HEK293 (cell line): ENCODE data around the gene PRRC2B.

Experiments
- CTCF ChIA-PET: fragments of 350-600 bp; formaldehyde crosslinking; extraction: SDS; loops from one replicate; lab custom pipeline; 2021; ENCODE audit warnings: antibody characterized with exemption; lab: Yijun Ruan, JAX
- POLR2A ChIA-PET: fragments of 300-600 bp; formaldehyde crosslinking; extraction: SDS; loops from one replicate; lab custom pipeline; 2020; ENCODE audit warnings: antibody characterized with exemption, inconsistent platforms; lab: Yijun Ruan, JAX
- H3K27ac ChIP-seq: fragments of 200-500 bp; sonication (Bioruptor generic); 2 replicates; pipeline ENCODE4 v1.5.1; 2014; ENCODE audit warnings: low read depth, low read length, control low read depth, inconsistent platforms; ENCODE audit errors: extremely low read depth
- H3K36me3 ChIP-seq, 2 experiments: fragments of 200-500 bp in 1 of 2; sonication (Bioruptor generic) in 1 of 2; 1 replicate in 1 of 2; 2 replicates in 1 of 2; pipeline ENCODE4 v1.5.1; 2014 to 2017; ENCODE audit warnings: inconsistent platforms in 2 of 2, low read length in 2 of 2; ENCODE audit not compliant: control insufficient read depth in 2 of 2, insufficient read depth in 1 of 2
- H3K4me1 ChIP-seq: fragments of 200-500 bp; sonication (Bioruptor generic); 2 replicates; pipeline ENCODE4 v1.5.1; 2014; ENCODE audit warnings: mild to moderate bottlenecking, low read length, inconsistent platforms; ENCODE audit not compliant: control insufficient read depth, insufficient read depth
- H3K4me3 ChIP-seq: 2 replicates; pipeline ENCODE4 v1.5.1; 2011; ENCODE audit warnings: low read depth, mild to moderate bottlenecking, control low read depth, low read length, moderate library complexity
- H3K9me3 ChIP-seq: fragments of 200-500 bp; sonication (Bioruptor generic); 2 replicates; pipeline ENCODE4 v1.5.1; 2014; ENCODE audit warnings: low read depth, low read length, inconsistent platforms; ENCODE audit not compliant: control insufficient read depth, insufficient read depth
- IKZF3 ChIP-seq: fragments of 450-650 bp; IDR thresholded peaks from 2 replicates; pipeline ENCODE4 v1.5.0; 2018; ENCODE audit warnings: missing biosample characterization, mild to moderate bottlenecking, missing genetic modification characterization, moderate library complexity
- PRDM1 ChIP-seq: fragments of 450-650 bp; formaldehyde crosslinking; IDR thresholded peaks from 2 replicates; pipeline ENCODE4; 2016; ENCODE audit warnings: missing biosample characterization, missing genetic modification characterization
- SCRT2 ChIP-seq: fragments of 450-650 bp; formaldehyde crosslinking; IDR thresholded peaks from 2 replicates; pipeline ENCODE4 v1.5.1; 2016; ENCODE audit warnings: missing biosample characterization, missing genetic modification characterization
- TCF7L2 ChIP-seq: IDR thresholded peaks from 2 replicates; pipeline ENCODE4 v1.6.1; 2011; ENCODE audit warnings: low read depth, mild to moderate bottlenecking, inconsistent platforms, low read length, moderate library complexity, borderline replicate concordance
- TSHZ1 ChIP-seq: fragments of 450-650 bp; formaldehyde crosslinking; IDR thresholded peaks from 2 replicates; pipeline ENCODE4 v1.5.1; 2016; ENCODE audit warnings: missing biosample characterization, missing genetic modification characterization, borderline replicate concordance
- ZBTB17 ChIP-seq: fragments of 450-650 bp; formaldehyde crosslinking; IDR thresholded peaks from 2 replicates; pipeline ENCODE4 v1.5.1; 2016; ENCODE audit warnings: missing biosample characterization, missing genetic modification characterization
- ZBTB21 ChIP-seq: fragments of 450-650 bp; formaldehyde crosslinking; IDR thresholded peaks from 2 replicates; pipeline ENCODE4 v1.5.1; 2017; ENCODE audit warnings: missing biosample characterization, missing genetic modification characterization
- ZIC2 ChIP-seq: fragments of 450-650 bp; formaldehyde crosslinking; IDR thresholded peaks from 2 replicates; pipeline ENCODE4 v1.5.1; 2016; ENCODE audit warnings: missing biosample characterization, missing genetic modification characterization
- ZNF121 ChIP-seq: fragments of 450-650 bp; formaldehyde crosslinking; IDR thresholded peaks from 2 replicates; pipeline ENCODE4 v1.5.1; 2016; ENCODE audit warnings: missing biosample characterization, missing genetic modification characterization
- ZNF133 ChIP-seq: fragments of 450-650 bp; formaldehyde crosslinking; IDR thresholded peaks from 2 replicates; pipeline ENCODE4 v1.5.1; 2016; ENCODE audit warnings: missing biosample characterization, missing genetic modification characterization
- ZNF138 ChIP-seq: fragments of 450-650 bp; formaldehyde crosslinking; IDR thresholded peaks from 2 replicates; pipeline ENCODE4 v1.5.1; 2016; ENCODE audit warnings: missing biosample characterization, missing genetic modification characterization, borderline replicate concordance
- ZNF311 ChIP-seq: fragments of 450-650 bp; formaldehyde crosslinking; IDR thresholded peaks from 2 replicates; pipeline ENCODE4 v1.5.1; 2017; ENCODE audit warnings: missing biosample characterization, missing genetic modification characterization, borderline replicate concordance
- ZNF449 ChIP-seq: fragments of 450-650 bp; formaldehyde crosslinking; IDR thresholded peaks from 2 replicates; pipeline ENCODE4 v1.5.1; 2017; ENCODE audit warnings: missing biosample characterization, mild to moderate bottlenecking, missing genetic modification characterization, moderate library complexity
- ZNF514 ChIP-seq: fragments of 450-650 bp; formaldehyde crosslinking; IDR thresholded peaks from 2 replicates; pipeline ENCODE4 v1.5.1; 2016; ENCODE audit warnings: missing biosample characterization, missing genetic modification characterization
- ZNF555 ChIP-seq: fragments of 450-650 bp; formaldehyde crosslinking; conservative IDR thresholded peaks from 2 replicates; pipeline ENCODE4 v1.5.1; 2017; ENCODE audit warnings: missing biosample characterization, mild to moderate bottlenecking, missing genetic modification characterization, inconsistent platforms
- ZNF571 ChIP-seq: fragments of 450-650 bp; formaldehyde crosslinking; IDR thresholded peaks from 2 replicates; pipeline ENCODE4 v1.5.0; 2017; ENCODE audit warnings: missing biosample characterization, missing genetic modification characterization
- ZNF600 ChIP-seq: fragments of 450-650 bp; formaldehyde crosslinking; IDR thresholded peaks from 2 replicates; pipeline ENCODE4 v1.5.1; 2016; ENCODE audit warnings: missing biosample characterization, missing genetic modification characterization
- ZNF704 ChIP-seq: fragments of 450-650 bp; formaldehyde crosslinking; IDR thresholded peaks from 2 replicates; pipeline ENCODE4 v1.5.1; 2016; ENCODE audit warnings: missing biosample characterization, missing genetic modification characterization
- ZNF707 ChIP-seq: fragments of 450-650 bp; formaldehyde crosslinking; IDR thresholded peaks from 2 replicates; pipeline ENCODE4 v1.5.1; 2016; ENCODE audit warnings: missing biosample characterization, missing genetic modification characterization
- ZNF747 ChIP-seq: fragments of 450-650 bp; formaldehyde crosslinking; IDR thresholded peaks from 2 replicates; pipeline ENCODE4 v1.5.1; 2016; ENCODE audit warnings: missing biosample characterization, missing genetic modification characterization
- ZNF76 ChIP-seq: fragments of 450-650 bp; formaldehyde crosslinking; IDR thresholded peaks from 2 replicates; pipeline ENCODE4; 2016; ENCODE audit warnings: low read depth, missing biosample characterization, missing genetic modification characterization, borderline replicate concordance
- ZSCAN16 ChIP-seq: fragments of 450-650 bp; formaldehyde crosslinking; IDR thresholded peaks from 2 replicates; pipeline ENCODE4 v1.5.1; 2016; ENCODE audit warnings: missing biosample characterization, missing genetic modification characterization
- TF ChIP-seq, protein P1 (sequence below): fragments of 450-650 bp; formaldehyde crosslinking; IDR thresholded peaks from 2 replicates; pipeline ENCODE4 v1.5.1; 2016; ENCODE audit warnings: missing biosample characterization, missing genetic modification characterization
- TF ChIP-seq, protein P2 (sequence below): fragments of 450-650 bp; formaldehyde crosslinking; IDR thresholded peaks from 2 replicates; pipeline ENCODE4 v1.5.1; 2017; ENCODE audit warnings: missing biosample characterization, missing genetic modification characterization

The PRRC2B gene

GRCh38 chr9:131402073-131402472 lies 8.2 kb downstream of the PRRC2B start (continued):
- TF ChIP-seq ZNF449 (tag by site-specific recombination) (peak; percentile 62; the same call in 1 of the 2 replicates), ZSCAN16 (peak; percentile 12; the same call in 1 of the 2 replicates), PRDM1 (tag by site-specific recombination) (peak; percentile 89)

GRCh38 chr9:131402738-131403492 lies 9.0 kb downstream of the PRRC2B start:
- CTCF ChIA-PET: interaction anchor here (0.6 to 1.2 kb wide), 4 partner anchors 14 to 306 kb away, joined by 3 to 4 read pairs (median 4); no protein-coding TSS in a partner anchor
- Histone ChIP-seq H3K27ac (peak overlapping the region; percentile 53), H3K4me3 (peak overlapping the region; percentile 9; the same call in 1 of the 2 replicates), H3K36me3 (peaks cover 0 to 7% of the 10 kb centered on the region in 2 experiments; a peak in 2 of 3 replicates), H3K9me3 (no peaks in the 10 kb centered on the region), H3K4me1 (peaks cover 49% of the 10 kb centered on the region)
- POLR2A ChIA-PET: interaction anchor here (0.7 to 1.1 kb wide), 4 partner anchors 10 to 100 kb away, joined by 3 read pairs; no protein-coding TSS in a partner anchor
- TF ChIP-seq, protein P1, sequence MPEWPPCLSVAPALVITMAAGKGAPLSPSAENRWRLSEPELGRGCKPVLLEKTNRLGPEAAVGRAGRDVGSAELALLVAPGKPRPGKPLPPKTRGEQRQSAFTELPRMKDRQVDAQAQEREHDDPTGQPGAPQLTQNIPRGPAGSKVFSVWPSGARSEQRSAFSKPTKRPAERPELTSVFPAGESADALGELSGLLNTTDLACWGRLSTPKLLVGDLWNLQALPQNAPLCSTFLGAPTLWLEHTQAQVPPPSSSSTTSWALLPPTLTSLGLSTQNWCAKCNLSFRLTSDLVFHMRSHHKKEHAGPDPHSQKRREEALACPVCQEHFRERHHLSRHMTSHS (tag by site-specific recombination): no peak
- TF ChIP-seq IKZF3 (tag by site-specific recombination): peak; percentile 86
- TF ChIP-seq ZBTB21 (tag by site-specific recombination): 0 out of 2 replicates have a peak, but pooled peaks have one; percentile 29
- no peak for TF ChIP-seq ZNF138 (tag by site-specific recombination)
- TF ChIP-seq, protein P2, sequence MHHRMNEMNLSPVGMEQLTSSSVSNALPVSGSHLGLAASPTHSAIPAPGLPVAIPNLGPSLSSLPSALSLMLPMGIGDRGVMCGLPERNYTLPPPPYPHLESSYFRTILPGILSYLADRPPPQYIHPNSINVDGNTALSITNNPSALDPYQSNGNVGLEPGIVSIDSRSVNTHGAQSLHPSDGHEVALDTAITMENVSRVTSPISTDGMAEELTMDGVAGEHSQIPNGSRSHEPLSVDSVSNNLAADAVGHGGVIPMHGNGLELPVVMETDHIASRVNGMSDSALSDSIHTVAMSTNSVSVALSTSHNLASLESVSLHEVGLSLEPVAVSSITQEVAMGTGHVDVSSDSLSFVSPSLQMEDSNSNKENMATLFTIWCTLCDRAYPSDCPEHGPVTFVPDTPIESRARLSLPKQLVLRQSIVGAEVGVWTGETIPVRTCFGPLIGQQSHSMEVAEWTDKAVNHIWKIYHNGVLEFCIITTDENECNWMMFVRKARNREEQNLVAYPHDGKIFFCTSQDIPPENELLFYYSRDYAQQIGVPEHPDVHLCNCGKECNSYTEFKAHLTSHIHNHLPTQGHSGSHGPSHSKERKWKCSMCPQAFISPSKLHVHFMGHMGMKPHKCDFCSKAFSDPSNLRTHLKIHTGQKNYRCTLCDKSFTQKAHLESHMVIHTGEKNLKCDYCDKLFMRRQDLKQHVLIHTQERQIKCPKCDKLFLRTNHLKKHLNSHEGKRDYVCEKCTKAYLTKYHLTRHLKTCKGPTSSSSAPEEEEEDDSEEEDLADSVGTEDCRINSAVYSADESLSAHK (tag by site-specific recombination): no peak
- no peak for TF ChIP-seq ZNF704 (tag by site-specific recombination)
- TF ChIP-seq ZIC2: peak; percentile 77
- no peak for TF ChIP-seq TCF7L2
- TF ChIP-seq ZNF76 (tag by site-specific recombination): peak; percentile 68
- TF ChIP-seq ZNF600 (tag by site-specific recombination): peak; percentile 89; the same call in 1 of the 2 replicates
- TF ChIP-seq ZNF747: no peak
- TF ChIP-seq TSHZ1 (tag by site-specific recombination): no peak
- peak; percentile 69 for TF ChIP-seq ZBTB17 (tag by site-specific recombination)
- no peak for TF ChIP-seq ZNF311 (tag by site-specific recombination)
- peak; percentile 98 for TF ChIP-seq ZNF121
- no peak for TF ChIP-seq PRDM1 (tag by site-specific recombination)
- TF ChIP-seq ZNF571 (tag by site-specific recombination): no peak
- TF ChIP-seq SCRT2 (tag by site-specific recombination): peak; percentile 56; the same call in 1 of the 2 replicates
- no peak for TF ChIP-seq ZNF133 (tag by site-specific recombination)
- peak; percentile 61 for TF ChIP-seq ZNF449 (tag by site-specific recombination)
- TF ChIP-seq ZNF514 (tag by site-specific recombination): no peak
- no peak for TF ChIP-seq ZNF555 (tag by site-specific recombination)
- TF ChIP-seq ZNF707 (tag by site-specific recombination): no peak
